Testis (tissue), 3 donors: ENCODE data around the gene LGR5. TPM values are rescaled to one million over a fixed set of nuclear protein-coding genes. Genes with fewer than 3 reads are reported as not detected.

Experiments
- DNase-seq: peaks from one replicate; pipeline ENCODE4 v3.0.0-alpha.2; 2019
- H3K27ac ChIP-seq, 2 donors: fragments of 200-600 bp; sonication (generic); one replicate each; pipeline ENCODE4 v1.5.1; 2019
- H3K27me3 ChIP-seq: fragments of 200-600 bp; sonication (generic); one replicate; pipeline ENCODE4 v1.5.1; 2019
- H3K36me3 ChIP-seq: fragments of 200-600 bp; sonication (generic); one replicate; pipeline ENCODE4 v1.5.1; 2017; ENCODE audit warnings: low read depth; ENCODE audit errors: missing control alignments
- H3K4me1 ChIP-seq: fragments of 200-600 bp; sonication (generic); one replicate; pipeline ENCODE4 v1.5.1; 2019
- H3K4me3 ChIP-seq, 2 donors: fragments of 200-600 bp; sonication (generic); one replicate each; pipeline ENCODE4 v1.5.1; 2017 to 2019
- H3K9me3 ChIP-seq: fragments of 200-600 bp; sonication (generic); one replicate; pipeline ENCODE4 v1.5.1; 2017
- POLR2A ChIP-seq: fragments of 450-650 bp; IDR thresholded peaks from one replicate; pipeline ENCODE4 v1.6.1; 2017; ENCODE audit warnings: antibody characterized with exemption, mild to moderate bottlenecking, moderate library complexity
- WGBS, 2 donors: methylation state at CpG; one replicate each; pipeline ENCODE4 v1.1.5; 2018; 5-methylcytosine and 5-hydroxymethylcytosine counted together
- intact Hi-C: fragments of 100-400 bp; cut with DNase I; formaldehyde crosslinking; loops from one replicate; pipeline ENCODE4 v1.15.1; 2023; ENCODE audit warnings: low total_unique reads
- polyA plus RNA-seq: library from polyadenylated mRNA; stranded (reverse); fragments of 350-450 nt; fragmentation: Illumina TruSeq; extraction: RNeasy Lipid Tissue Mini Kit (QIAGEN cat#74804); gene quantifications from one replicate; pipeline ENCODE4 v1.2.3, GENCODE V29; 2014; ENCODE audit warnings: low read depth, low replicate concordance; ENCODE audit not compliant: insufficient read depth
- total RNA-seq, 2 donors: library from RNA; depleted of rRNA; stranded (reverse); fragments of >200 nt; gene quantifications; one replicate each; pipeline ENCODE4 v1.2.3, GENCODE V29; 2016
- TF ChIP-seq, protein P1 (sequence below), 3 experiments: fragments of 450-650 bp in 2 of 3; fragments of 200-600 bp in 1 of 3; sonication (generic) in 1 of 3; IDR thresholded peaks; one replicate each; pipeline ENCODE4 v1.5.1; 2016 to 2019; ENCODE audit warnings: antibody characterized with exemption in 3 of 3, mild to moderate bottlenecking in 2 of 3, moderate library complexity in 1 of 3

LGR5 gene
- total and polyA plus RNA-seq, 3 donors from 2014 or later = 0.25 to 0.39 (median 0.31) TPM

DNA sequence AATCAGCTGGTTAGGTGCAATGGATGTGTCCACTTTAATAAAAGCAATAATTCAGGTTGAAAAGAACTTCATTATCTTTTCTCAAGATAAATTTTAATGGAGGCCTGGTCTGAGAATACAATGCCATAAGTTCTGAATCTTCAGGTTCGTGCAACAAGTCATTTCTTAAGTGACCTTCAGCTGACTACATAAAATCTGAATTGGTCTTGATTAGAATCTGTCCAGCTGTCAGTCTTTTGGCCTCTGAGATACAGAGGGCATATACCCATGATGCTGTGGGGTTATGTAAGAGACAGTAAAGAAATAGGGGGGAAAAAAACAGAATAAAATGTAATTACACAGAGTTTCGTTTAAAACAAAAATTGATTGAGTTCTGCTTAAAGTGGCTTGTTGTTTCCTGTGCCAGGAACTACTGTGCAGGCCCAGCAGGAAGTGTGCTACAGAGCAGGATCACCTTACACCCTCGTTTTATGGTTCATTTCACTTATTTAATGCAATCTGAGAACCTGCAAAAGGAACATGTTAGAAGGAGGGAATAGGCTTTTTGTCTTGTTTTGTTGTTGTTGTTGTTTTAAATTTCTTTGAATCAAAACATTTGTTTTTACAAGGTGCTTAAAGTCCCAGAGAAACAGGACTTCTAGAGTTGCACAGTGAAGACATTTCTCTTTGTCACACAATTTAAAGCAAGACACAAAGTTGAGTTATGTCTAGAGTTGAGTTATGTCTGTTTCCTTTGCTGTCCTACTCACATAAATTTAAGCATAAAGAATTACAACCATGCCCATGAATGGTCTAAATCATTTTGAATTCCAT lies 64.2 kb downstream of the LGR5 start:
- Histone ChIP-seq H3K4me1 (no peaks in the 10 kb centered on the region), H3K27me3 (no peaks in the 10 kb centered on the region), H3K27ac (no peak overlapping the region), H3K9me3 (no peaks in the 10 kb centered on the region), H3K36me3 (no peaks in the 10 kb centered on the region), H3K4me3 (no peak overlapping the region)
- WGBS, 2 donors = 38 to 58% methylated on average over 3 of the region's 3 CpGs
- no peak for TF ChIP-seq POLR2A
- TF ChIP-seq, protein P1, sequence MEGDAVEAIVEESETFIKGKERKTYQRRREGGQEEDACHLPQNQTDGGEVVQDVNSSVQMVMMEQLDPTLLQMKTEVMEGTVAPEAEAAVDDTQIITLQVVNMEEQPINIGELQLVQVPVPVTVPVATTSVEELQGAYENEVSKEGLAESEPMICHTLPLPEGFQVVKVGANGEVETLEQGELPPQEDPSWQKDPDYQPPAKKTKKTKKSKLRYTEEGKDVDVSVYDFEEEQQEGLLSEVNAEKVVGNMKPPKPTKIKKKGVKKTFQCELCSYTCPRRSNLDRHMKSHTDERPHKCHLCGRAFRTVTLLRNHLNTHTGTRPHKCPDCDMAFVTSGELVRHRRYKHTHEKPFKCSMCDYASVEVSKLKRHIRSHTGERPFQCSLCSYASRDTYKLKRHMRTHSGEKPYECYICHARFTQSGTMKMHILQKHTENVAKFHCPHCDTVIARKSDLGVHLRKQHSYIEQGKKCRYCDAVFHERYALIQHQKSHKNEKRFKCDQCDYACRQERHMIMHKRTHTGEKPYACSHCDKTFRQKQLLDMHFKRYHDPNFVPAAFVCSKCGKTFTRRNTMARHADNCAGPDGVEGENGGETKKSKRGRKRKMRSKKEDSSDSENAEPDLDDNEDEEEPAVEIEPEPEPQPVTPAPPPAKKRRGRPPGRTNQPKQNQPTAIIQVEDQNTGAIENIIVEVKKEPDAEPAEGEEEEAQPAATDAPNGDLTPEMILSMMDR (IDR thresholded peaks at IDR 0.05) = no peak
- DNase-seq = no peak
- intact Hi-C loops = no loop called here

DNA sequence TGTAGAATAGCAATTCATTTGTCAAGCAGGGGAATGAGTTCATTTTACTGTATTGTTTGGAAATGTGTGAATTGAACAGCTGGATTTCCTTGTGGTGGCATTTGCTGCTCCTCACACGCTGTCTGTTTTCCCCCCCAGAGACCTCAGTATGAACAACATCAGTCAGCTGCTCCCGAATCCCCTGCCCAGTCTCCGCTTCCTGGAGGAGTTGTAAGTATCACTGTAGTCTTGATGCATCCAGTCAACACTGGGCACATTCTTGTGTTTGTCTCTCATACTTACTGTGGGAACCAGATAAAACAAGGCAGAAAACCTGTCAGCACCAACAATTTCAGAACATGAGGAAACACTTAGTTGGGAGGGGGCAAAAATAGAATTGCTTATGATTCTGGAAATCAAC lies 64.9 kb downstream of the LGR5 start:
- no peaks in the 10 kb centered on the region for H3K27me3 ChIP-seq
- no peaks in the 10 kb centered on the region for H3K36me3 ChIP-seq
- intact Hi-C loops = no loop called here
- no peaks in the 10 kb centered on the region for H3K4me1 ChIP-seq
- TF ChIP-seq, protein P1 (IDR thresholded peaks at IDR 0.05) = no peak
- TF ChIP-seq POLR2A = no peak
- no peak for DNase-seq
- 75 to 78% methylated on average over 3 of the region's 3 CpGs for WGBS, 2 donors
- H3K27ac ChIP-seq = no peak overlapping the region
- H3K9me3 ChIP-seq = no peaks in the 10 kb centered on the region
- H3K4me3 ChIP-seq = no peak overlapping the region

DNA sequence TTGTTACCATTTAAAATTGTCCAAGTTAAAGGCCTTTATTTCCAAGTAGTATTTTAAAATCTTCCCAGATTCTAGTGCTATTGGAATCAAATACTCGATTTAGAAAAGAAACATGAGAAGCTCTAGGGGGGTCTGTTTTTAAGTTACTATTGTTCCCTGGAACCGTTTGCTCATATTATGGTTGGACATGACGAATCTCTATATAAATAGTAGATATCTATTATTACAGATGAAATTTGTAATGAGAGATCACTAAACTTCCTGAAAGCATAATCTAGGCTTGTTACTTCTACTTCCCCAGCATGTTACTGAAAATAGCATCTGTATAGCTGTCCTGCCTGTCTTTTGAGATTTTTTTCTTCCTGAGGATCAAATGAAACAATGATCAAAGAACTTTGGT lies 70.1 kb downstream of the LGR5 start:
- TF ChIP-seq, protein P1 (IDR thresholded peaks at IDR 0.05) = no peak
- TF ChIP-seq POLR2A = no peak
- no peaks in the 10 kb centered on the region for H3K9me3 ChIP-seq
- 71 to 84% methylated on average over 3 of the region's 3 CpGs for WGBS, 2 donors
- no peak for DNase-seq
- intact Hi-C loops = no loop called here
- no peaks in the 10 kb centered on the region for H3K27me3 ChIP-seq
- H3K4me1 ChIP-seq = no peaks in the 10 kb centered on the region
- H3K36me3 ChIP-seq = no peaks in the 10 kb centered on the region
- no peak overlapping the region for H3K4me3 ChIP-seq
- no peak overlapping the region for H3K27ac ChIP-seq

DNA sequence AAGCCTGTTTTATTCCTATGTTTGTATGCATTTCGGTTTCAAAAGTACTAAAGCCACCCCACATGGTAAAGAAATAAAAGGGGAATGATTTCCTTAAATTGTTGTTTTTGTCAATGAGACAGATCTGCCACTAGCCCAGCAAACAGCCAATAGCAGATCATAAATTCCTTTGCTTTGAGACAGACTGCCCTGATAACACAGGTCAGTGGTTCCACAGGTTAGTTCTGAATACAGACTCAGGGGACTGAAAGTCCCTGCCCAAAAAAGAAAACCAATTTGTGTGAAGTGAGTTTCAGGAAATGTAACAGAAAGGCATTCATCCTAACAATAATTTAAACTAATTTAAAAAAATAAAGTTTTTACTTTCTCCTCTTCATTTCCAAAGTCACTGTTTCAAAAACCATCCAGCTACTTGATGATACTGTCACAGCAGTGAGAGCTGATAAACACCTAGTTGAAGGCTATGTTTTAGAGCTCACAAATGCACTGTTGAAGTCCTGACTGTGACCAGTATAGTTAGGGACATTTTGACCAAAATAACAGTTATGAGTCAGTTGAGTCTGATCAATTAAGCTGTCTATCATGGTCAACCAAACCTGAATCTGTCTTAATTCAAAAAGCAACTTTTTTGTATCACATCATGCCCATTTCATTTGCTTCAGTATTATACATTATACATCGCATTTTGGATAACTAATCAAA lies 77.7 kb downstream of the LGR5 start:
- Histone ChIP-seq H3K27ac (no peak overlapping the region), H3K36me3 (no peaks in the 10 kb centered on the region), H3K9me3 (no peaks in the 10 kb centered on the region), H3K27me3 (no peaks in the 10 kb centered on the region), H3K4me1 (no peaks in the 10 kb centered on the region), H3K4me3 (no peak overlapping the region)
- TF ChIP-seq, protein P1 (IDR thresholded peaks at IDR 0.05) = no peak
- no peak for TF ChIP-seq POLR2A
- WGBS, 2 donors = 91 to 93% methylated on average over 2 of the region's 2 CpGs
- intact Hi-C loops = no loop called here
- DNase-seq = no peak
